CD14-positive monocyte (primary cell): ENCODE results near the gene UBE2E2. TPM values are rescaled to one million over a fixed set of nuclear protein-coding genes. Genes with fewer than 3 reads are reported as not detected.

ENCODE experiments used
- DNase-seq, 3 donors: peaks; one replicate each; pipeline ENCODE4 v3.0.0-alpha.2; 2011 to 2022
- H2AFZ ChIP-seq: 2 replicates; pipeline ENCODE4 v1.6.0; 2012; ENCODE audit warnings: mild to moderate bottlenecking, low read depth, low read length, inconsistent platforms; ENCODE audit not compliant: insufficient read depth, poor library complexity, severe bottlenecking
- H3K27ac ChIP-seq, 2 donors: 1 replicate in 1 of 2; 2 replicates in 1 of 2; pipeline ENCODE4 v1.5.1; 2012 to 2013; ENCODE audit warnings: low read length in 2 of 2, control low read depth in 1 of 2, inconsistent platforms in 1 of 2, low read depth in 1 of 2, mild to moderate bottlenecking in 1 of 2
- H3K27me3 ChIP-seq, 2 donors: one replicate each; pipeline versions ENCODE4 v1.6.0 to v1.6.1; 2011 to 2013; ENCODE audit warnings: low read length in 2 of 2; ENCODE audit not compliant: control insufficient read depth in 2 of 2, insufficient read depth in 2 of 2
- H3K36me3 ChIP-seq, 2 donors: replicated peaks in 1 of 2; 1 replicate in 1 of 2; 2 replicates in 1 of 2; pipeline versions ENCODE4 v1.5.1 to v1.6.1; 2012 to 2013; ENCODE audit warnings: low read length in 2 of 2, control low read depth in 1 of 2, inconsistent platforms in 1 of 2, mild to moderate bottlenecking in 1 of 2; ENCODE audit not compliant: insufficient read depth in 2 of 2, control insufficient read depth in 1 of 2
- H3K4me1 ChIP-seq, 2 donors: 1 replicate in 1 of 2; 2 replicates in 1 of 2; pipeline versions ENCODE4 v1.5.1 to v1.6.1; 2012 to 2013; ENCODE audit warnings: low read length in 2 of 2, control low read depth in 1 of 2, inconsistent platforms in 1 of 2, mild to moderate bottlenecking in 1 of 2, moderate library complexity in 1 of 2; ENCODE audit not compliant: insufficient read depth in 2 of 2, control insufficient read depth in 1 of 2
- H3K4me2 ChIP-seq: replicated peaks from 2 replicates; pipeline ENCODE3; 2012; ENCODE audit warnings: low read length, moderate library complexity, mild to moderate bottlenecking; ENCODE audit not compliant: poor library complexity, severe bottlenecking; ENCODE audit errors: extremely low read depth
- H3K4me3 ChIP-seq, 3 experiments: fragments of 200-600 bp in 1 of 3; sonication (generic) in 1 of 3; replicated peaks in 1 of 3; 1 replicate in 2 of 3; 2 replicates in 1 of 3; pipeline ENCODE4 v1.5.1; 2011 to 2013; ENCODE audit warnings: low read length in 3 of 3, mild to moderate bottlenecking in 3 of 3, control low read depth in 2 of 3, low read depth in 2 of 3, inconsistent platforms in 1 of 3, moderate library complexity in 1 of 3
- H3K79me2 ChIP-seq: 2 replicates; pipeline ENCODE4 v1.6.0; 2012; ENCODE audit warnings: mild to moderate bottlenecking, control low read depth, inconsistent platforms, low read length, moderate library complexity; ENCODE audit not compliant: insufficient read depth
- H3K9ac ChIP-seq: 2 replicates; pipeline ENCODE4 v1.6.0; 2017; ENCODE audit warnings: low read length, mild to moderate bottlenecking; ENCODE audit not compliant: insufficient read depth, poor library complexity, severe bottlenecking
- H3K9me3 ChIP-seq, 2 donors: replicated peaks in 1 of 2; 1 replicate in 1 of 2; 2 replicates in 1 of 2; pipeline versions ENCODE4 v1.5.1 to v1.6.1; 2012 to 2013; ENCODE audit warnings: low read length in 2 of 2, control low read depth in 1 of 2; ENCODE audit not compliant: control insufficient read depth in 1 of 2, insufficient read depth in 1 of 2
- H4K20me1 ChIP-seq: 2 replicates; pipeline ENCODE4 v1.6.0; 2012; ENCODE audit warnings: mild to moderate bottlenecking, low read length, control low read depth, moderate library complexity; ENCODE audit not compliant: insufficient read depth
- H3K27ac Mint-ChIP-seq, 7 donors: one replicate each; pipeline ENCODE4 v1.8.0; 2020; ENCODE audit warnings: mild to moderate bottlenecking in 7 of 7, mixed read lengths in 7 of 7, moderate library complexity in 6 of 7, inconsistent platforms in 2 of 7
- H3K27me3 Mint-ChIP-seq, 3 donors: one replicate each; pipeline ENCODE4 v1.8.0; 2021 to 2022; ENCODE audit warnings: low read depth in 3 of 3, mild to moderate bottlenecking in 3 of 3, mixed read lengths in 3 of 3, moderate library complexity in 3 of 3, inconsistent platforms in 1 of 3
- H3K36me3 Mint-ChIP-seq, 2 donors: one replicate each; pipeline ENCODE4 v1.8.0; 2020; ENCODE audit warnings: mixed read lengths in 2 of 2, inconsistent platforms in 1 of 2, mild to moderate bottlenecking in 1 of 2
- H3K4me1 Mint-ChIP-seq: one replicate; pipeline ENCODE4 v1.8.0; 2020; ENCODE audit warnings: mild to moderate bottlenecking, mixed read lengths
- H3K4me3 Mint-ChIP-seq, 2 donors: one replicate each; pipeline ENCODE4 v1.8.0; 2020; ENCODE audit warnings: mild to moderate bottlenecking in 2 of 2, mixed read lengths in 2 of 2, moderate library complexity in 1 of 2
- H3K9me3 Mint-ChIP-seq, 7 donors: one replicate each; pipeline ENCODE4 v1.8.0; 2020 to 2022; ENCODE audit warnings: mixed read lengths in 7 of 7, mild to moderate bottlenecking in 6 of 7, moderate library complexity in 6 of 7, inconsistent platforms in 2 of 7
- CTCF ChIP-seq: fragments of 200-600 bp; IDR thresholded peaks from one replicate; pipeline ENCODE4 v1.8.0; 2022; ENCODE audit warnings: antibody characterized with exemption, mild to moderate bottlenecking
- WGBS: methylation state at CpG from one replicate; pipeline ENCODE4 v1.1.5; 2013; ENCODE audit warnings: missing lambda C conversion rate; ENCODE audit not compliant: insufficient coverage; 5-methylcytosine and 5-hydroxymethylcytosine counted together
- intact Hi-C, 2 donors: fragments of 100-400 bp; cut with micrococcal nuclease; formaldehyde crosslinking; loops; one replicate each; pipeline versions ENCODE4 v1.15.0 to v1.15.1; 2023
- polyA plus RNA-seq, 3 donors: library from polyadenylated mRNA; depleted of rRNA in 1 of 3; unstranded in 2 of 3; stranded (reverse) in 1 of 3; fragments of 300-500 nt in 2 of 3; fragments of >200 nt in 1 of 3; fragmentation: Illumina TruSeq in 2 of 3; gene quantifications; 1 replicate in 2 of 3; 2 replicates in 1 of 3; pipeline ENCODE4 v1.2.3, GENCODE V29; 2012 to 2021

Gene UBE2E2
- polyA plus RNA-seq, 3 donors: 25.8 to 78.0 (median 66.3) TPM

GRCh38 chr3:23546181-23546580 is 343.1 kb downstream of the UBE2E2 start:
- Histone ChIP-seq H3K27ac (no peak overlapping the region), H3K9ac (no peak overlapping the region), H2AFZ (no peak overlapping the region), H3K36me3 (no peaks in the 10 kb centered on the region), H3K27me3 (no peaks in the 10 kb centered on the region), H3K9me3 (no peaks in the 10 kb centered on the region), H4K20me1 (no peaks in the 10 kb centered on the region), H3K4me3 (no peak overlapping the region), H3K4me1 (no peaks in the 10 kb centered on the region), H3K79me2 (no peaks in the 10 kb centered on the region), H3K4me2 (no peak overlapping the region)
- Mint-ChIP-seq H3K27ac (no peak overlapping the region), H3K9me3 (peaks cover 0 to 2% (median 0%) of the 10 kb centered on the region in 7 donors), H3K4me3 (no peak overlapping the region), H3K27me3 (no peaks in the 10 kb centered on the region), H3K4me1 (no peaks in the 10 kb centered on the region), H3K36me3 (no peaks in the 10 kb centered on the region)
- DNase-seq: no peak
- intact Hi-C loops: no loop called here
- TF ChIP-seq CTCF: no peak
- 80% methylated on average over 1 of the region's 2 CpGs for WGBS

- Mint-ChIP-seq H3K36me3 (peaks cover 0 to 2% of the 10 kb centered on the region in 2 donors), H3K4me3 (no peak overlapping the region), H3K9me3 (peaks cover 0 to 2% (median 0%) of the 10 kb centered on the region in 7 donors), H3K27me3 (no peaks in the 10 kb centered on the region), H3K4me1 (no peaks in the 10 kb centered on the region), H3K27ac (no peak overlapping the region)
- no peak overlapping the region for H2AFZ ChIP-seq
- H3K9ac ChIP-seq: no peak overlapping the region
- H3K36me3 ChIP-seq: no peaks in the 10 kb centered on the region
- DNase-seq: no peak
- H3K4me3 ChIP-seq: no peak overlapping the region
- H3K4me1 ChIP-seq: no peaks in the 10 kb centered on the region
- H3K4me2 ChIP-seq: no peak overlapping the region
- intact Hi-C loops: no loop called here
- H3K9me3 ChIP-seq: no peaks in the 10 kb centered on the region
- no peaks in the 10 kb centered on the region for H3K79me2 ChIP-seq
- no peak for TF ChIP-seq CTCF
- no peaks in the 10 kb centered on the region for H3K27me3 ChIP-seq
- WGBS: 90% methylated on average over 3 of the region's 4 CpGs
- H3K27ac ChIP-seq: no peak overlapping the region
- no peaks in the 10 kb centered on the region for H4K20me1 ChIP-seq
Measured at GRCh38 chr3:23547905-23548650, 345.0 kb downstream of the UBE2E2 start.
